Vagina (tissue), 2 donors: ENCODE results near the gene CDH10. TPM values are rescaled to one million over a fixed set of nuclear protein-coding genes. Genes with fewer than 3 reads are reported as not detected.

Source experiments
- DNase-seq, 2 donors: peaks; one replicate each; pipeline ENCODE4 v3.0.0-alpha.2; 2017; ENCODE audit errors: extremely low spot score in 2 of 2
- H3K27ac ChIP-seq: fragments of 200-600 bp; sonication (generic); one replicate; pipeline ENCODE4 v1.5.1; 2019
- H3K27me3 ChIP-seq: fragments of 200-600 bp; sonication (generic); one replicate; pipeline ENCODE4 v1.5.1; 2019
- H3K36me3 ChIP-seq, 2 donors: fragments of 200-600 bp; sonication (generic); one replicate each; pipeline ENCODE4 v1.5.1; 2017 to 2019
- H3K4me1 ChIP-seq: fragments of 200-600 bp; sonication (generic); one replicate; pipeline ENCODE4 v1.5.1; 2019
- H3K4me3 ChIP-seq, 2 donors: fragments of 200-600 bp; sonication (generic); 1 replicate in 1 of 2; 2 replicates in 1 of 2; pipeline ENCODE4 v1.5.1; 2016 to 2019
- H3K9me3 ChIP-seq: fragments of 200-600 bp; sonication (generic); one replicate; pipeline ENCODE4 v1.5.1; 2019
- CTCF ChIP-seq, 3 experiments: fragments of 450-650 bp in 2 of 3; fragments of 200-600 bp in 1 of 3; sonication (generic) in 1 of 3; IDR thresholded peaks; one replicate each; pipeline ENCODE4 v1.5.1; 2017 to 2019; ENCODE audit warnings: antibody characterized with exemption in 3 of 3, mild to moderate bottlenecking in 2 of 3, moderate library complexity in 2 of 3
- POLR2A ChIP-seq, 2 donors: fragments of 450-650 bp; IDR thresholded peaks; one replicate each; pipeline ENCODE4 v1.6.1; 2017; ENCODE audit warnings: antibody characterized with exemption in 2 of 2, mild to moderate bottlenecking in 2 of 2, moderate library complexity in 2 of 2
- POLR2AphosphoS5 ChIP-seq, 2 donors: sonication (generic); formaldehyde crosslinking; IDR thresholded peaks; one replicate each; pipeline ENCODE4 v1.9.0; 2017; ENCODE audit warnings: antibody characterized with exemption in 2 of 2, mild to moderate bottlenecking in 2 of 2, low read depth in 1 of 2; ENCODE audit not compliant: insufficient read depth in 1 of 2
- intact Hi-C: fragments of 100-400 bp; cut with DNase I; formaldehyde crosslinking; loops from one replicate; pipeline ENCODE4 v1.15.1; 2023
- total RNA-seq: library from RNA; depleted of rRNA; stranded (reverse); fragments of >200 nt; gene quantifications from one replicate; pipeline ENCODE4 v1.2.3, GENCODE V29; 2016

CDH10 gene
- total RNA-seq, 1 donor from 2014 or later: 0.74 TPM

GRCh38 chr5:24635209-24635608, 9.6 kb downstream of the CDH10 start:
- intact Hi-C loops: no loop called here
- no peak for DNase-seq
- Histone ChIP-seq H3K4me1 (no peaks in the 10 kb centered on the region), H3K9me3 (no peaks in the 10 kb centered on the region), H3K27me3 (no peaks in the 10 kb centered on the region), H3K27ac (no peak overlapping the region), H3K4me3 (no peak overlapping the region), H3K36me3 (no peaks in the 10 kb centered on the region)
- TF ChIP-seq POLR2A (IDR thresholded peaks at IDR 0.05) (no peak), POLR2AphosphoS5 (IDR thresholded peaks at IDR 0.05; ENCODE audit: insufficient read depth in 1 of 2, low read depth in 1 of 2) (no peak), CTCF (IDR thresholded peaks at IDR 0.05) (no peak)

- no peaks in the 10 kb centered on the region for H3K27me3 ChIP-seq
- no peaks in the 10 kb centered on the region for H3K4me1 ChIP-seq
- TF ChIP-seq CTCF (IDR thresholded peaks at IDR 0.05): peak in 2 of 3 experiments; percentile 30 to 40
- TF ChIP-seq POLR2AphosphoS5 (IDR thresholded peaks at IDR 0.05; ENCODE audit: insufficient read depth in 1 of 2, low read depth in 1 of 2): no peak
- no peak for TF ChIP-seq POLR2A (IDR thresholded peaks at IDR 0.05)
- H3K4me3 ChIP-seq: no peak overlapping the region
- H3K9me3 ChIP-seq: no peaks in the 10 kb centered on the region
- no peak overlapping the region for H3K27ac ChIP-seq
- no peak for DNase-seq
- intact Hi-C loops: no loop called here
- no peaks in the 10 kb centered on the region for H3K36me3 ChIP-seq
These were observed 11.0 kb downstream of the CDH10 start for GRCh38 chr5:24633715-24634325.

- H3K4me1 ChIP-seq: no peaks in the 10 kb centered on the region
- H3K27me3 ChIP-seq: no peaks in the 10 kb centered on the region
- H3K4me3 ChIP-seq: no peak overlapping the region
- H3K9me3 ChIP-seq: no peaks in the 10 kb centered on the region
- no peak for TF ChIP-seq CTCF (IDR thresholded peaks at IDR 0.05)
- TF ChIP-seq POLR2A (IDR thresholded peaks at IDR 0.05): no peak
- no peak for TF ChIP-seq POLR2AphosphoS5 (IDR thresholded peaks at IDR 0.05; ENCODE audit: insufficient read depth in 1 of 2, low read depth in 1 of 2)
- no peak for DNase-seq
- no peak overlapping the region for H3K27ac ChIP-seq
- no peaks in the 10 kb centered on the region for H3K36me3 ChIP-seq
- intact Hi-C loops: no loop called here
These were observed 12.4 kb downstream of the CDH10 start for GRCh38 chr5:24632353-24632752.

GRCh38 chr5:24630918-24631317, 13.9 kb downstream of the CDH10 start:
- TF ChIP-seq POLR2A (IDR thresholded peaks at IDR 0.05) (no peak), POLR2AphosphoS5 (IDR thresholded peaks at IDR 0.05; ENCODE audit: insufficient read depth in 1 of 2, low read depth in 1 of 2) (no peak), CTCF (IDR thresholded peaks at IDR 0.05) (no peak)
- Histone ChIP-seq H3K9me3 (no peaks in the 10 kb centered on the region), H3K4me1 (no peaks in the 10 kb centered on the region), H3K27me3 (no peaks in the 10 kb centered on the region), H3K27ac (no peak overlapping the region), H3K36me3 (no peaks in the 10 kb centered on the region), H3K4me3 (no peak overlapping the region)
- no peak for DNase-seq
- intact Hi-C loops: no loop called here

- TF ChIP-seq POLR2AphosphoS5 (IDR thresholded peaks at IDR 0.05; ENCODE audit: insufficient read depth in 1 of 2, low read depth in 1 of 2): no peak
- no peak for TF ChIP-seq POLR2A (IDR thresholded peaks at IDR 0.05)
- no peak for TF ChIP-seq CTCF (IDR thresholded peaks at IDR 0.05)
- Histone ChIP-seq H3K36me3 (no peaks in the 10 kb centered on the region), H3K4me3 (no peak overlapping the region), H3K9me3 (no peaks in the 10 kb centered on the region), H3K27ac (no peak overlapping the region), H3K27me3 (no peaks in the 10 kb centered on the region), H3K4me1 (no peaks in the 10 kb centered on the region)
- intact Hi-C loops: no loop called here
- DNase-seq: no peak
These were observed 15.0 kb downstream of the CDH10 start for GRCh38 chr5:24629798-24630197.
